ENCODE measurements around the gene CALHM6. TPM values are rescaled to one million over a fixed set of nuclear protein-coding genes. Genes with fewer than 3 reads are reported as not detected.

The CALHM6 gene
- polyA plus RNA-seq, 1 of the 3 experiments (the other 2 are of a cell fraction), result 0.51 TPM

GRCh38 chr6:116443105-116443504 lies 18.1 kb upstream of the CALHM6 start:
- H3K9me2 ChIP-seq, result no peaks in the 10 kb centered on the region
- ChIA-PET POLR2A (no interaction called here), CTCF (interaction anchor here (1.1 to 4.3 kb wide), 6 partner anchors 11 to 155 kb away, joined by 3 to 19 read pairs (median 4); partner anchors contain the start of gene CALHM5)
- peaks cover 0 to 21% of the 10 kb centered on the region in 2 experiments; a peak in 3 of 4 replicates for H3K4me1 ChIP-seq (ENCODE audit: control insufficient read depth in 1 of 2, insufficient read depth in 2 of 2, low read depth in 1 of 2, low read length in 1 of 2)
- no peak overlapping the region for H3K27ac ChIP-seq (ENCODE audit: low read depth in 2 of 2, low read length in 1 of 2)
- H3K4me3 ChIP-seq (ENCODE audit: low read depth in 2 of 2, low read length in 1 of 2), result no peak overlapping the region
- TF ChIP-seq TAF1 (IDR thresholded peaks at IDR 0.05; ENCODE audit: borderline replicate concordance, low read depth, low read length) (no peak), GABPA (IDR thresholded peaks at IDR 0.05; ENCODE audit: low read depth) (no peak), USF2 (IDR thresholded peaks at IDR 0.05; ENCODE audit: borderline replicate concordance, low read depth, low read length) (no peak), SMC3 (IDR thresholded peaks at IDR 0.05; ENCODE audit: low read depth, low read length) (no peak), FOXJ3 (CRISPR knock-in tag; IDR thresholded peaks at IDR 0.05) (no peak), USF1 (IDR thresholded peaks at IDR 0.05; ENCODE audit: borderline replicate concordance, low read depth) (no peak), YY1 (IDR thresholded peaks at IDR 0.05; ENCODE audit: low read depth) (no peak), ELF1 (IDR thresholded peaks at IDR 0.05) (no peak), FOSL2 (IDR thresholded peaks at IDR 0.05; ENCODE audit: borderline replicate concordance, low read depth) (no peak), POLR2AphosphoS5 (IDR thresholded peaks at IDR 0.05; ENCODE audit: low read depth, low read length) (no peak), EZH2phosphoT487 (IDR thresholded peaks at IDR 0.05; ENCODE audit: borderline replicate concordance, low read depth) (no peak)
- H3K36me3 ChIP-seq (replicated peaks in 1 of 2; ENCODE audit: control insufficient read depth in 1 of 2, insufficient read depth in 2 of 2, low read length in 1 of 2), result no peaks in the 10 kb centered on the region
- H3K4me2 ChIP-seq, result no peak overlapping the region
- no peak overlapping the region for H2AFZ ChIP-seq (ENCODE audit: low read depth)
- no peaks in the 10 kb centered on the region for H3K79me2 ChIP-seq (ENCODE audit: insufficient read depth)
- H3K27me3 ChIP-seq (ENCODE audit: insufficient read depth), result no peaks in the 10 kb centered on the region
- H4K20me1 ChIP-seq (ENCODE audit: insufficient read depth), result no peaks in the 10 kb centered on the region
- H3F3A ChIP-seq (replicated peaks; ENCODE audit: insufficient read depth), result peaks cover 19% of the 10 kb centered on the region
- no peaks in the 10 kb centered on the region for H3K9me3 ChIP-seq
- WGBS (ENCODE audit: low lambda C conversion rate), result 82% methylated on average over 2 of the region's 2 CpGs
- DNase-seq, result no peak
- no peak overlapping the region for H3K9ac ChIP-seq

GRCh38 chr6:116444092-116444491 lies 17.1 kb upstream of the CALHM6 start:
- CTCF ChIA-PET, result interaction anchor here (0.6 to 4.3 kb wide), 10 partner anchors 12 to 942 kb away, joined by 3 to 19 read pairs (median 4); partner anchors contain the start of gene CALHM6
- 20% methylated on average over 3 of the region's 3 CpGs for WGBS (ENCODE audit: low lambda C conversion rate)
- peak; percentile 65 for TF ChIP-seq CTCF (IDR thresholded peaks at IDR 0.05)
- TF ChIP-seq RAD21 (IDR thresholded peaks at IDR 0.05; ENCODE audit: low read length), result peak; percentile 56
- TF ChIP-seq CHD2 (IDR thresholded peaks at IDR 0.05; ENCODE audit: low read length, partially characterized antibody), result no peak
- TF ChIP-seq NFIC (IDR thresholded peaks at IDR 0.05; ENCODE audit: borderline replicate concordance), result no peak
- TF ChIP-seq FOXJ3 (CRISPR knock-in tag; IDR thresholded peaks at IDR 0.05), result no peak
- TF ChIP-seq USF2 (IDR thresholded peaks at IDR 0.05; ENCODE audit: borderline replicate concordance, low read depth, low read length), result no peak
- peak; percentile 36 for TF ChIP-seq SMC3 (IDR thresholded peaks at IDR 0.05; ENCODE audit: low read depth, low read length)
- TF ChIP-seq GATA2 (CRISPR knock-in tag; IDR thresholded peaks at IDR 0.05), result no peak
- no peak for TF ChIP-seq FOSL2 (IDR thresholded peaks at IDR 0.05; ENCODE audit: borderline replicate concordance, low read depth)
- no peak for TF ChIP-seq MAX (IDR thresholded peaks at IDR 0.05; ENCODE audit: low read depth)
- no peak for TF ChIP-seq JUND (IDR thresholded peaks at IDR 0.05)
- TF ChIP-seq SIN3A (IDR thresholded peaks at IDR 0.05; ENCODE audit: borderline replicate concordance, low read depth, low read length), result no peak
- no peaks in the 10 kb centered on the region for H3K36me3 ChIP-seq (replicated peaks in 1 of 2; ENCODE audit: control insufficient read depth in 1 of 2, insufficient read depth in 2 of 2, low read length in 1 of 2)
- no peaks in the 10 kb centered on the region for H3K9me2 ChIP-seq
- H3K9ac ChIP-seq, result no peak overlapping the region
- H3K4me3 ChIP-seq (ENCODE audit: low read depth in 2 of 2, low read length in 1 of 2), result no peak overlapping the region
- no peaks in the 10 kb centered on the region for H3K79me2 ChIP-seq (ENCODE audit: insufficient read depth)
- peaks cover 0 to 11% of the 10 kb centered on the region in 2 experiments; a peak in 3 of 4 replicates for H3K4me1 ChIP-seq (ENCODE audit: control insufficient read depth in 1 of 2, insufficient read depth in 2 of 2, low read depth in 1 of 2, low read length in 1 of 2)
- DNase-seq, result peak; percentile 36
- no peaks in the 10 kb centered on the region for H4K20me1 ChIP-seq (ENCODE audit: insufficient read depth)
- POLR2A ChIA-PET, result no interaction called here
- H3K27ac ChIP-seq (ENCODE audit: low read depth in 2 of 2, low read length in 1 of 2), result no peak overlapping the region
- H2AFZ ChIP-seq (ENCODE audit: low read depth), result no peak overlapping the region
- H3K9me3 ChIP-seq, result no peaks in the 10 kb centered on the region
- H3K4me2 ChIP-seq, result no peak overlapping the region
- peaks cover 14% of the 10 kb centered on the region for H3F3A ChIP-seq (replicated peaks; ENCODE audit: insufficient read depth)
- no peaks in the 10 kb centered on the region for H3K27me3 ChIP-seq (ENCODE audit: insufficient read depth)
